Stimulated activated CD4-positive, alpha-beta T cell treated with anti-CD3 and anti-CD28 coated beads, Interleukin-12 subunit alpha, Interleukin-12 subunit beta, amount 100 ng/mL, for 48 hours (primary cell): ENCODE data around the gene SH3GLB1.
"Not testable (repeated sequence)": the region's sequence is repeated elsewhere in the genome, so short reads cannot be mapped to it uniquely, and the experiment has no call there.

Source experiments
- DNase-seq, 3 donors: peaks; one replicate each; pipeline ENCODE4 v3.0.0-alpha.2; 2020; ENCODE audit warnings: low read depth in 2 of 3, low spot score in 1 of 3

Gene SH3GLB1

GRCh38 chr1:86704458-86704971 lies at the start of gene SH3GLB1:
Gene SH3GLB1, plus strand, starts transcription at chr1:86704576. Its CDS starts 324 bp downstream, at chr1:86704900.
- peak; percentile 77 to 91 (median 86) for DNase-seq

GRCh38 chr1:86658381-86658780 lies 46.0 kb upstream of the SH3GLB1 start:
- DNase-seq, result not testable (repeated sequence)

GRCh38 chr1:86666368-86666767 lies 38.0 kb upstream of the SH3GLB1 start:
- DNase-seq, result no peak

GRCh38 chr1:86687595-86687994 lies 16.8 kb upstream of the SH3GLB1 start:
- no peak for DNase-seq

- no peak for DNase-seq
Measured at GRCh38 chr1:86692641-86693040, 11.7 kb upstream of the SH3GLB1 start.

- DNase-seq, result no peak
Measured at GRCh38 chr1:86695400-86695799, 9.0 kb upstream of the SH3GLB1 start.

GRCh38 chr1:86696522-86696921 lies 7.9 kb upstream of the SH3GLB1 start:
- no peak for DNase-seq

GRCh38 chr1:86699186-86699585 lies 5.2 kb upstream of the SH3GLB1 start:
- no peak for DNase-seq

- DNase-seq, result no peak
Measured at GRCh38 chr1:86701731-86702130, 2.6 kb upstream of the SH3GLB1 start.

- not testable (repeated sequence) for DNase-seq
Measured at GRCh38 chr1:86702954-86703494, 1.4 kb upstream of the SH3GLB1 start.

- peak in 1 of 3 donors; percentile 26 for DNase-seq
Measured at GRCh38 chr1:86703696-86704457, 499 bp upstream of the SH3GLB1 start.

- peak in 1 of 3 donors; percentile 26 for DNase-seq
Measured at GRCh38 chr1:86704972-86705664, 742 bp downstream of the SH3GLB1 start.

GRCh38 chr1:86705665-86705985 lies 1.2 kb downstream of the SH3GLB1 start:
- no peak for DNase-seq

- DNase-seq, result no peak
Measured at GRCh38 chr1:86706018-86706635, 1.8 kb downstream of the SH3GLB1 start.

- DNase-seq, result no peak
Measured at GRCh38 chr1:86708920-86709319, 4.5 kb downstream of the SH3GLB1 start.

- DNase-seq, result no peak
Measured at GRCh38 chr1:86712088-86712860, 7.9 kb downstream of the SH3GLB1 start.

- no peak for DNase-seq
Measured at GRCh38 chr1:86713477-86713876, 9.1 kb downstream of the SH3GLB1 start.

- no peak for DNase-seq
Measured at GRCh38 chr1:86714159-86714558, 9.8 kb downstream of the SH3GLB1 start.

- no peak for DNase-seq
Measured at GRCh38 chr1:86714561-86715244, 10.3 kb downstream of the SH3GLB1 start.

- no peak for DNase-seq
Measured at GRCh38 chr1:86718786-86719185, 14.4 kb downstream of the SH3GLB1 start.
